Non-pigmented ciliary epithelial cell (primary cell): ENCODE measurements around the gene ZNF772.
"Not testable (repeated sequence)": the region's sequence is repeated elsewhere in the genome, so short reads cannot be mapped to it uniquely, and the experiment has no call there.

Source experiments
- DNase-seq: peaks from one replicate; pipeline ENCODE4 v3.0.0-alpha.2; 2010; ENCODE audit warnings: low read depth

Gene ZNF772

GRCh38 chr19:57477191-57478008 lies at the start of gene ZNF772:
Gene ZNF772 (minus strand): TSS chr19:57477566. CDS start chr19:57477309, 257 bp downstream.
- DNase-seq, result peak; percentile 73

DNA sequence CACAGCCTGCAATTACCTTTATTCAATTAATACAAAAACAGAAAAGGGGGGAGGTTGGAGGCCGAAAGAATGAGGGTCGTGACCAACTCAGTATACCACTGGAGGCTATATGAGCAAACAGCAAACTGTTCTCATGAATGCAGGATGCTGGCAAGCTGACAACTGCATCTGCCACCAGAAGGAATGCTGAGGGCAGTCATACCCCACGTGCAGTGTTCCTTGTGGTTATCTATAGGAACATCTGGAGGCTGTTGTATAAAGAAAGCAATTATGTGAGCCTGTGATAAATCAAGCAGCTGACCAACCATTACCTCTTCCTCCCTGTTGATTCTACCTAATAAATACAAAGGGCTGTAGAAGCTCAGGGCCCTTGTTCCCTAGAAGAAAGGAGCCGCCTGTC lies 40.7 kb upstream of the ZNF772 start:
- DNase-seq, result not testable (repeated sequence)

DNA sequence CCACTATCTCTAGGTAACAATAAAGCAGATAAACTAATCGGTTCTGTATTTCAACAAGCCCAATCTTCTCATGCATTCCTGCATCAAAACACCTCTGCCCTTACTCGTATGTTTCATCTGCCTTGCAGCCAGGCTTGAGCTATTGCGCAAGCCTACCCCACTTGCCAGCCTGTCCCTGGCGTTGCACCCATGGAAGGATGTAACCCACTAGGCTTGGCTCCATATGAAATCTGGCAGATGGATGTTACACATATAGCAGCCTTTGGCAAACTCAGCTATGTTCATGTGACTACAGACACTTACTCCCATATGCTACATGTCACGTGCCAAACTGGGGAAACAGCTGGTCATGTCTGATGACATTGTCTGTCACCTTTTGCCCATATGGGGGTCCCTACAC lies 37.9 kb upstream of the ZNF772 start:
- DNase-seq, result no peak

DNA sequence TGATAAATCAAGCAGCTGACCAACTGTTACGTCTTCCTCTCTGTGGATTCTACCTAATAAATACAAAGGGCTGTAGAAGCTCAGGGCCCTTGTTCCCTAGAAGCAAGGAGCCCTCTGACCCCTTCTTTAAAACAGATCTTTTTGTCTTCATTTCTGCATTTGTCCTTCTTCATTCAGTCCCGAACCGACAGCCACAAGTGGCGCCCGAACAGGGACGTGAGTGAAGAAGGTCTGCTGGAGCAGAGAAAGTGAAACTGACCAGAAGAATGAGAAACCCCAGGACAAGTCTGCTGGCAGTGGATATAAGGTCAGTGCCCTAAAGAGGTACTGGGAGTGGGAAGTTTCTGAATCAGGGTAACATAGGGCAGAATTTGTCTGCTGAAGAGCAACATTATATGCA lies 35.5 kb upstream of the ZNF772 start:
- DNase-seq, result no peak

- no peak for DNase-seq
Observed at GRCh38 chr19:57511484-57511883, 34.1 kb upstream of the ZNF772 start.

DNA sequence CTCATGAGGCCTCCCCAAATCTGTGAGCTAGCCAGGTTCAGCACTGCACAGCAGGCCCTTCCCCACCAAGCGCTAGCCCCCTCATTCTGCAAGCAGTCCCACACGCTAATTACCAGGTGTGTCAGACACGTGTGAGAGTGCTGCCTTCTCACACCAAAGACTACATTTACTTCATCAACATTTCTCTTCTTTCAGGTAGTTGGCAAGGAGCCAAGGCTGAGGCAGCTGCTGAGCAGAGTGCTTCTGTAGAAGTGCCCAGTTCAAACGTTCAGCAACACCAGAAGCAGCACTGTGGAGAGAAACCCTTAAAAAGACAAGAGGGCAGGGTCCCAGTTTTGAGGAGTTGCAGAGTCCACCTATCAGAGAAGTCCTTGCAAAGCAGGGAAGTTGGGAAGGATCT lies 28.8 kb upstream of the ZNF772 start:
- no peak for DNase-seq

DNA sequence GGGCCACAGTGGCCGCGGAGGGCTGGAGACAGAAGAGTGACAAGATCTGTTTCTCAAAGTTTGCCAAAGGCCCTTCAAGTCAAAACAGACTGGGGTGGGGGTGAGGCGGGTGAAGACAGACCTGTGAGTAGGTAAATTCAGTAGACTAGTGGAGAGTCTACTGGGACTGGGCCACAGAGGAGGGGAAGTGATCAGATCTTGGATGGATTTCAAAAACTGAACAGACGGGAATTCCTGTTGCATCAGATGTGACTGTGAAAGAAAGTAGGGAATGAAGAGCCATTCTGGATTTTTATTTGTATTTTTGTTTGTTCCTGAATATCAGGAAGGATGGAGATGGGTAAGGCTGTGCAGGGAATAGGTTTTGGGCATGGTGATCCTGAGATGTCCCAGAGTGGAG lies 23.0 kb upstream of the ZNF772 start:
- not testable (repeated sequence) for DNase-seq

DNA sequence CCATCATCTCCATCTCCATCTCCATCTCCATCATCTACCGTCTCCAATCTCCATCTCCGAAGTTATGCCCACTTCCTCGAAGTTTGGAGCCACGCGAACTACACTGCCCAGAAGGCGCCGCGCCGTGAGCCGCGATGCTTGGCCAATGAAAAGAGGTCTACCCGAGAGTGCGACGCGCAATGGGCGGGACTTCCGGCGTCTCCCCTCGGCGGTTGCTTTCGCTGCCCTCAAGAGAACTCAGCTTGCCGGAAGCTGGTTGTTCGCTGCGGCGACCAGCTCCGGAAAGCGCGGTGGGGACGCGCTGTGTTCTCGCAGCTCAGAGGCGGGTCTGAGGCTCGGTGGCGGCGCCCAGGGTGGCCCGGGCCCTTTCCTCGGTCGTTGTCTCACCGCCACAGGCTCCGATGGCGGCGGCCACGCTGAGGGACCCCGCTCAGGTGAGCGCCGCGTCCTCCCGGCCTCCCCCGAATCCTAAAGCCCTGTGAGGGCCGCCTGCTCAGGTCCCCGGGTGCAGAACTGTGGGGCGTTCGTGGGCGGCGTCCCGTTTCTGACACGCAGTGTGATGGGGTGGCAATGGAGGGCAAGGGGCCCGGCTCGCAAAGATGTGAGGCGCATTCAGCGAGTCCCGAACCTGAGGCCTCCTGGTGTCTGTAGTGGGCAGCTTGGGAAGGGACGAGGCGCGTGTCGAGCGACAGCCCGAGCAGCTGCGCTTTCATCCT lies 22.5 kb upstream of the ZNF772 start, which contains the start of gene ZNF773:
TSS of gene ZNF773 (plus strand) at position 259 of the 716 bp plus-strand sequence. CDS start at position 402, 143 bp downstream.
- DNase-seq, result peak; percentile 78

GRCh38 chr19:57499332-57499679 lies 21.9 kb upstream of the ZNF772 start:
- DNase-seq, result not testable (repeated sequence)

DNA sequence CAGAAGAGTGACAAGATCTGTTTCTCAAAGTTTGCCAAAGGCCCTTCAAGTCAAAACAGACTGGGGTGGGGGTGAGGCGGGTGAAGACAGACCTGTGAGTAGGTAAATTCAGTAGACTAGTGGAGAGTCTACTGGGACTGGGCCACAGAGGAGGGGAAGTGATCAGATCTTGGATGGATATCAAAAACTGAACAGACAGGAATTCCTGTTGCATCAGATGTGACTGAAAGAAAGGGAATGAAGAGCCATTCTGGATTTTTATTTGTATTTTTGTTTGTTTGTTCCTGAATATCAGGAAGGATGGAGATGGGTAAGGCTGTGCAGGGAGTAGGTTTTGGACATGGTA lies 10.9 kb upstream of the ZNF772 start:
- DNase-seq, result not testable (repeated sequence)

GRCh38 chr19:57487477-57488298 lies 10.3 kb upstream of the ZNF772 start, which contains the start of gene ZNF419:
Gene ZNF419 (plus strand): TSS chr19:57487750. CDS start chr19:57487951, 201 bp downstream.
- DNase-seq, result peak; percentile 36

GRCh38 chr19:57473646-57474045 lies 3.7 kb downstream of the ZNF772 start:
- DNase-seq, result no peak

DNA sequence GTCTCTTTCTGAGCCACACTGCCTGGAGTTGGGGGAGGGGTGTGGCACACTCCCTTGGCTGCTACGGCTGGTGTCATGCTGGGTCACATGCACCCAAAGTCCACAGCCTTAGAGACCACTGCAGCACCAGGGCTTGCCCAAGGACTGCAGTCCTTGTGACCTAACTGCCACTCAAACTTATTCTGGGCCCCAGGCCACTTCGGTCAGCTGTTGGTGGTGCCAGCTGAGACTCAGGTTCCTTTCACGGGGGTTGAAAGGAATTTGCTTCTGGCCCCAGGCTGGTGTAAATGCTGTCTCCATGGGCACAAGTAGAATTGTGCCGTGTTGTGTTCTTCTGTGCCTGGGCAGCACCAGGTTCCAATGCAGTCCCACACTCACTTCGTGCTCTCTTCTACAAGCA lies 10.9 kb downstream of the ZNF772 start:
- no peak for DNase-seq

DNA sequence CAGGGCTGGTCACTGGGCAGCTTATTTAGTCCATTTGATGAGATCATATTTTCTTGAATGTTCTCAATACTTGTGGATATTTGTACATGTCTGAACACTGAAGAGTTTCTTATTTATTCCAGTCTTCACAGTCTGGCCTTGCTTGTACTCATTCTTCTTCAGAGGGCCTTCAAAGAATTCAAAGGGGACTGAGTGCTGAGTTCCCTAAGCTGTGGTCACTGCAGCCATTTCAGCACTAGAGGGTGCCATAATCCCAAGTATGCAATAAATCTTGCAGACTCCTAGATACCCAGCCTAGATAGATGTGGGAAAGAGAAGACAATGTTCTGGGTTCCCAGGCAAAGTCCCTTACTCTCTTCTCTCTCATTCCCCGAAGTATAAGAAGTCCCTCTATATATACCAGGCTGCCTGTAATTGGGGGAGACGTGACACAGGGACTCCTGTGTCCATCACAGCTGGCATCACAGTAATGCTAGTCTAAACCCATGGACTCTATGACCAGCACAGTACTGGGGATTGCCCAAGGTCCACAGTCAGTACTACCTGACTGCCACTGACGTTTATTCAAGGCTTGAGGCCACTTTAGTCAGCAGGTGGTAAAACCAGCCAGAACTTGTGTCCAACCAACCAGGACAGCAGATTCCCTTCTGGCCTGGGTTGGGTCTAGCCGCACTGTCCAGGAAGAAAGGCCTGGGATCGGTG lies 11.5 kb downstream of the ZNF772 start:
- no peak for DNase-seq

DNA sequence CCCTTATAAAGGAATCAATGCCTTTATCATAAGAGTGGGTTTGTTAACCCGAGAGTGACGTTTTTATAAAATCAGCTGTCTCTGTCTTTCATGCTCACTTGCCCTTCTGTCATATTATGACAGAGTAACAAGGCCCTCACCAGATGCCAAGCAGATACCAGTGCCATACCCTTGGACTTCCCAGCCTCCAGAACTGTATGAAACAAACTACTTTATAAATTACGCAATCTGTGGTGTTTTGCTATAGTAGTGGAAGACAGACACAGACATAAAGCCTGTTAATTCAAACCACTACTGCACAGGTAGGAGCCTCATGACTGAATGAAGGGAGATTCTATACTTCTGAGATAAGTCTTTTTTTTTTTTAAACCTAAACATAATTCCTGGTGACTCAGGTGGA lies 25.1 kb downstream of the ZNF772 start:
- DNase-seq, result no peak

DNA sequence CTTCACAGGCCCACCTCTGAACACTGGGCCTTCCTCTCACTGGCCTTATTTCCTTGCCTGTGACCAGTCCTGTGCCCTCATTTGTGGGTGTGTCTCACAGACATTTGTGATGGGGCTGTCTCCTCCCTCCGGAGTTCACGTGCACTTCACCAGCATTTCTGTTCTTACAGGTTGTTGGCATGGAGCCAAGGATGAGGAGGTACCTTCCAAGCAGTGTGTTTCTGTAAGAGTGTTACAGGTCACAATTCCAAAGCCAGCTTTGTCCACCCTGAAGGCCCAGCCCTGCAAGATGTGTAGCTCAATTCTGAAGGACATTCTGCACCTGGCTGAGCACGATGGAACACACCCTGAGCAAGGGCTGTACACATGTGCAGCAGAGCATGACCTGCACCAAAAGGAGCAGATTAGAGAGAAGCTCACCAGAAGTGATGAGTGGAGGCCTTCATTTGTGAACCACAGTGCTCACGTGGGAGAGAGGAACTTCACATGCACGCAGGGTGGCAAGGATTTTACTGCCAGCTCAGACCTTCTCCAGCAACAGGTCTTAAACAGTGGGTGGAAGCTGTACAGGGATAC lies 34.2 kb downstream of the ZNF772 start:
- no peak for DNase-seq

GRCh38 chr19:57441979-57442752 lies 35.2 kb downstream of the ZNF772 start:
- no peak for DNase-seq

DNA sequence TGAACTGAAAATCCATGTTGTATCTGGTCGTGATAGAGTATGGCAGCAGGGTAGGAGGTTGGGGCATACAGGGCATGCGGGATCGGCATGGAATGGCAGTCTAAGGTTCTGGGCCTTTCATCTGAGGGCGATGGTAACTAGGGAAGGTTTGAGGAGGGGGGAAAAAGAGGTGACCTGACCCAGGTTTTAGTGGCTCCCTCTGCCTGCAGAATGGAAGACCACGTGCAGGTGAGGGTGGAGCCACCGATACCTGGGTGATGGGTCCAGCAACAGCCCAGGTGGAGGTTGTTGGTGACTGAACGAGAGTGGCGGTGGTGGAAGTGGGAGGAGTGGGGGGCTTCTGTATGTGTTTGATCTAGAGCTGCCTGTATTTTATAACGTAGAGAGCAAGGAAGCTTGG lies 38.4 kb downstream of the ZNF772 start:
- DNase-seq, result no peak

- no peak for DNase-seq
Observed at GRCh38 chr19:57437931-57438330, 39.4 kb downstream of the ZNF772 start.

- no peak for DNase-seq
Observed at GRCh38 chr19:57436417-57436816, 40.9 kb downstream of the ZNF772 start.
